Breast epithelium (tissue), 4 donors: ENCODE data around the gene BAIAP2L2. TPM values are rescaled to one million over a fixed set of nuclear protein-coding genes. Genes with fewer than 3 reads are reported as not detected.

Experiments used
- DNase-seq, 2 donors: peaks; one replicate each; pipeline ENCODE4 v3.0.0-alpha.2; 2019; ENCODE audit warnings: low spot score in 2 of 2
- H3K27ac ChIP-seq, 2 donors: fragments of 200-600 bp; sonication (generic) in 1 of 2; one replicate each; pipeline ENCODE4 v1.5.1; 2016 to 2019; ENCODE audit warnings: mild to moderate bottlenecking in 1 of 2
- H3K27me3 ChIP-seq, 2 donors: fragments of 200-600 bp; sonication (generic) in 1 of 2; one replicate each; pipeline versions ENCODE4 v1.5.1 to v1.6.0; 2017 to 2019; ENCODE audit warnings: control low read depth in 1 of 2, mild to moderate bottlenecking in 1 of 2
- H3K36me3 ChIP-seq: fragments of 200-600 bp; one replicate; pipeline ENCODE4 v1.5.1; 2019
- H3K4me1 ChIP-seq, 2 donors: fragments of 200-600 bp; sonication (generic); one replicate each; pipeline ENCODE4 v1.5.1; 2016 to 2019; ENCODE audit warnings: control low read depth in 1 of 2
- H3K4me3 ChIP-seq, 3 donors: fragments of 200-600 bp; sonication (generic); 1 replicate in 2 of 3; 2 replicates in 1 of 3; pipeline ENCODE4 v1.5.1; 2016 to 2019; ENCODE audit warnings: mild to moderate bottlenecking in 3 of 3, moderate library complexity in 2 of 3
- H3K9me3 ChIP-seq, 2 donors: fragments of 200-600 bp; sonication (generic) in 1 of 2; one replicate each; pipeline ENCODE4 v1.5.1; 2016 to 2019; ENCODE audit warnings: control low read depth in 1 of 2
- POLR2A ChIP-seq: fragments of 450-650 bp; IDR thresholded peaks from one replicate; pipeline ENCODE4 v1.6.1; 2016; ENCODE audit warnings: antibody characterized with exemption, mild to moderate bottlenecking, moderate library complexity
- POLR2AphosphoS5 ChIP-seq, 3 donors: sonication (generic); formaldehyde crosslinking; IDR thresholded peaks; one replicate each; pipeline ENCODE4 v1.6.1; 2017; ENCODE audit warnings: antibody characterized with exemption in 3 of 3
- intact Hi-C: fragments of 100-400 bp; cut with DNase I; formaldehyde crosslinking; loops from one replicate; pipeline ENCODE4 v1.15.1; 2023; ENCODE audit warnings: low total_unique reads
- total RNA-seq, 3 donors: library from RNA; depleted of rRNA; stranded (reverse); fragments of >200 nt; gene quantifications; one replicate each; pipeline ENCODE4 v1.1.0, GENCODE V29; 2016
- TF ChIP-seq, protein P1 (sequence below), 3 donors: fragments of 450-650 bp; IDR thresholded peaks; one replicate each; pipeline ENCODE4 v1.5.1; 2016 to 2017; ENCODE audit warnings: antibody characterized with exemption in 3 of 3, mild to moderate bottlenecking in 3 of 3, moderate library complexity in 3 of 3

BAIAP2L2 gene
- total RNA-seq, 3 donors from 2014 or later = 0.80 to 1.3 (median 1.0) TPM

DNA sequence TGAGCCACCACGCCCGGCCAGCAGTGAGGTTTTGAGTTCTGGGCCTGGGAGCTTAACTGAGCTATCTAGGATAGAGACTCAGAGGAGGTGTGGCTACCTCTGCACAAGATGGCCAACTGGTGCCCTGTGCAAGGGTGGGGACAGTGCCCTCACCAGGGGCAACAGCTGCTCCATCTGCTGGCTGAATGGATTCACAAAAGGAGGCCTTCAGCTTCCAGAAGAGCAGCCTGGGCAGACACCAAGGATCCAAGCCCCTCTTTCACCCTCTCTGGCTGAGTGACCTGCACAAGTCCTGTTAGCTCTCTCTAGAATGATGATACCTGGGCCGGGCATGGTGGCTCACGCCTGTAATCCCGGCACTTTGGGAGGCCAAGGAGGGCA, 33.5 kb upstream of the BAIAP2L2 start:
- no peaks in the 10 kb centered on the region for H3K9me3 ChIP-seq
- no peak overlapping the region for H3K4me3 ChIP-seq
- H3K4me1 ChIP-seq = no peaks in the 10 kb centered on the region
- no peaks in the 10 kb centered on the region for H3K36me3 ChIP-seq
- intact Hi-C loops = no loop called here
- no peak for DNase-seq
- no peak overlapping the region for H3K27ac ChIP-seq
- H3K27me3 ChIP-seq = no peaks in the 10 kb centered on the region
- TF ChIP-seq POLR2A (no peak), POLR2AphosphoS5 (IDR thresholded peaks at IDR 0.05) (no peak)
- TF ChIP-seq, protein P1, sequence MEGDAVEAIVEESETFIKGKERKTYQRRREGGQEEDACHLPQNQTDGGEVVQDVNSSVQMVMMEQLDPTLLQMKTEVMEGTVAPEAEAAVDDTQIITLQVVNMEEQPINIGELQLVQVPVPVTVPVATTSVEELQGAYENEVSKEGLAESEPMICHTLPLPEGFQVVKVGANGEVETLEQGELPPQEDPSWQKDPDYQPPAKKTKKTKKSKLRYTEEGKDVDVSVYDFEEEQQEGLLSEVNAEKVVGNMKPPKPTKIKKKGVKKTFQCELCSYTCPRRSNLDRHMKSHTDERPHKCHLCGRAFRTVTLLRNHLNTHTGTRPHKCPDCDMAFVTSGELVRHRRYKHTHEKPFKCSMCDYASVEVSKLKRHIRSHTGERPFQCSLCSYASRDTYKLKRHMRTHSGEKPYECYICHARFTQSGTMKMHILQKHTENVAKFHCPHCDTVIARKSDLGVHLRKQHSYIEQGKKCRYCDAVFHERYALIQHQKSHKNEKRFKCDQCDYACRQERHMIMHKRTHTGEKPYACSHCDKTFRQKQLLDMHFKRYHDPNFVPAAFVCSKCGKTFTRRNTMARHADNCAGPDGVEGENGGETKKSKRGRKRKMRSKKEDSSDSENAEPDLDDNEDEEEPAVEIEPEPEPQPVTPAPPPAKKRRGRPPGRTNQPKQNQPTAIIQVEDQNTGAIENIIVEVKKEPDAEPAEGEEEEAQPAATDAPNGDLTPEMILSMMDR (IDR thresholded peaks at IDR 0.05) = no peak

DNA sequence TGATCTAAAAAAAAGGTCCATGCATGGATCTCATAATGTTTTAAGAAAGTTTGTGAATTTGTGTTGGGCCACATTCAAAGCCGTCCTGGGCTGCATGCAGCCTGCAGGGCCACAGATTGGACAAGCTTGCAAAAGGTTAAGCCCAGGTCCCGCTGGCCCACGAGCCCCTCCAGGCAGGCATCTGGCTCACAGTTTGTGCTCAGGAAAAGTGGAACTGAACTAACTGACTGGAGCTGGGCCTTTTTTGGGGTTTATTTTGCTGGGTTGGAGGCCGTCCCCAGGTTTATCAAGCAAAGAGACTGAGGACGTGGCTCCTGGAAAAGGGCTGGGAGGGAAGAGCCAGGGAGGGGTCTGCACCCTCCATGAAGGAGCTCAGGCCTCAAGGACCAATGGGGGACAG, 32.1 kb upstream of the BAIAP2L2 start:
- H3K27ac ChIP-seq = no peak overlapping the region
- intact Hi-C loops = no loop called here
- no peaks in the 10 kb centered on the region for H3K27me3 ChIP-seq
- no peaks in the 10 kb centered on the region for H3K4me1 ChIP-seq
- no peaks in the 10 kb centered on the region for H3K36me3 ChIP-seq
- no peaks in the 10 kb centered on the region for H3K9me3 ChIP-seq
- H3K4me3 ChIP-seq = no peak overlapping the region
- DNase-seq = no peak
- TF ChIP-seq, protein P1 (IDR thresholded peaks at IDR 0.05) = no peak
- TF ChIP-seq POLR2A = no peak
- TF ChIP-seq POLR2AphosphoS5 (IDR thresholded peaks at IDR 0.05) = no peak

DNA sequence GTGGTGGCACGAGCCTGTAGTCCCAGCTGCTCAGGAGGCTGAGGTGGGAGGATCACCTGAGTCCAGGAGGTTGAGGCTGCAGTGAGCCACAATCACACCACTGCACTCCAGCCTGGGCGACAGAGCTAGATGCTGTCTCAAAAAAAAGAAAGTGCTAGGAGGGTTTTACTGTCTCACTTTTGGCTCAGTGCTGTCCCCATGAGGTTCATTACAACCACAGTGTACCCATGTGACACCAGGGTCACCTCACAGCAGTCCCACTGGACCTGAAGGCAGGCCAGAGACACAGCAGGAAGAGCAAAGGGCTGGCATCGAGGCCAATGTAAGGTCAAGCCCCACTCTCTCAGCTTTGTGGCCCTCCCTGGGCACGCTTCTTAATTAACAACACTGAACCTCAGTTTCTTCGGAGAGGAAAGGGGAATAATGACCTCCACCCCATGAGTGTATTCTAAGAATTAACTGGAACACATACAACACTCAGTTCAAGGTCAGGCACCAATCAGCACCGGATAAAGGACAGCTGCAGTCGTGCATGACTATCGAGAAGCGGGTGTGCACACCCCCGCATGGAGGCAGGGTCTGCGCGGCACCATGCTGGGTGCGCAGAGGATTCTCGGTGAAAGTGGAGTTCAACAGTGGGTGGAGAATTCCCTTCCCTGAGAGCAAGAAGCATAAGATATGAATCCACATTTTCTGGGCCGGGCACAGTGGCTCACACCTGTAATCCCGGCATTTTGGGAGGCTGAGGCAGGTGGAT, 30.9 kb upstream of the BAIAP2L2 start:
- TF ChIP-seq POLR2AphosphoS5 (IDR thresholded peaks at IDR 0.05) = no peak
- no peak overlapping the region for H3K27ac ChIP-seq
- no peak overlapping the region for H3K4me3 ChIP-seq
- intact Hi-C loops = no loop called here
- DNase-seq = no peak
- H3K27me3 ChIP-seq = no peaks in the 10 kb centered on the region
- no peaks in the 10 kb centered on the region for H3K36me3 ChIP-seq
- H3K9me3 ChIP-seq = no peaks in the 10 kb centered on the region
- no peaks in the 10 kb centered on the region for H3K4me1 ChIP-seq

DNA sequence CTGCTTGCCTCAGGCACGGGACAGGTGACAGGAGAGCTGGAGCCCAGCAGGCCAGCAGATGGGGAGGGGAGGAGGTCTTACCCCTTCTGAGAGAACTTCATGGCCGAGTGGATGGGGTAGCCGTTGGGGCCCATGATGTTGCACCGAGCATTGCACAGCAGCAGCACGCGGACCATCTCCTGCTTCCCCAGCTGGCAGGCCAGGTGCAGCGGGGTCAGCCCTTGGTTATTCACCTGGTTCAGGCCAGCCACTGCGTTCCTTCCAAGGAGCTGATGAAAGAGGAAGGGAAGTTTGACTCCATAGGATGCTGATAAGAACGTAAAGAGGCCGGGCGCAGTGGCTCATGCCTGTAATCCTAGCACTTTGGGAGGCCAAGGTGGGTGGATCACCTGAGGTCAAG, 29.4 kb upstream of the BAIAP2L2 start:
- intact Hi-C loops = no loop called here
- Histone ChIP-seq H3K27me3 (no peaks in the 10 kb centered on the region), H3K9me3 (no peaks in the 10 kb centered on the region), H3K4me1 (no peaks in the 10 kb centered on the region), H3K4me3 (no peak overlapping the region), H3K27ac (no peak overlapping the region), H3K36me3 (no peaks in the 10 kb centered on the region)
- TF ChIP-seq POLR2A = no peak
- TF ChIP-seq, protein P1 (IDR thresholded peaks at IDR 0.05) = no peak
- TF ChIP-seq POLR2AphosphoS5 (IDR thresholded peaks at IDR 0.05) = no peak
- DNase-seq = no peak

DNA sequence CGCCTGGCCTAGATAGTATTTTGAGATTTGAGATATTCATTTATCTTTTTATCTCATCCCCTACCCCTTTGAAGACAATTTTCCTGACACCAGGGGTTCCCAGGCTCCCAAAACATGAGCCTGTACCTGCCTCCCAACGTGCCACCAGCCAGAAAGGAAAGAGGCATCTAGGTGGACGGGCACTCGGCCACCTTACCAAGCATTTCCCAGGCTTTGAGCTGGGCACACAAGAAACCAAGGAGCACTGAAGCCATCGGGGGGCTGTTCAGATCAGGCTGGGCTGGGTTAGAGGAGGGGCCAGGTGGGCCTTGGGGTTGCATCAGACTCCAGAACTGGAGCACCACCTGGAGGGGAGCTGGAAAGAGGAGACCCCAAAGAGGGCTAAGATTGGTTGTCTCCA, 28.5 kb upstream of the BAIAP2L2 start:
- Histone ChIP-seq H3K9me3 (no peaks in the 10 kb centered on the region), H3K36me3 (no peaks in the 10 kb centered on the region), H3K4me1 (no peaks in the 10 kb centered on the region), H3K4me3 (no peak overlapping the region), H3K27ac (no peak overlapping the region), H3K27me3 (no peaks in the 10 kb centered on the region)
- DNase-seq = no peak
- TF ChIP-seq POLR2A = no peak
- TF ChIP-seq, protein P1 (IDR thresholded peaks at IDR 0.05) = no peak
- TF ChIP-seq POLR2AphosphoS5 (IDR thresholded peaks at IDR 0.05) = no peak
- intact Hi-C loops = no loop called here
